MM.1S (cell line): ENCODE results near the gene SPIRE2.

Source experiments
- DNase-seq: peaks from one replicate; pipeline ENCODE4 v3.0.0-alpha.2; 2015
- H2AFZ ChIP-seq: fragments of 300-600 bp; sonication (generic); 2 replicates; pipeline ENCODE4 v1.6.0; 2016; ENCODE audit warnings: antibody characterized with exemption, low read length
- H3F3A ChIP-seq: fragments of 300-600 bp; sonication (generic); 2 replicates; pipeline ENCODE4 v1.6.1; 2016; ENCODE audit warnings: mild to moderate bottlenecking, antibody characterized with exemption, low read length, moderate library complexity, mixed read lengths; ENCODE audit not compliant: insufficient read depth
- H3K27ac ChIP-seq: fragments of 300-600 bp; sonication (generic); 2 replicates; pipeline ENCODE4 v1.5.1; 2016; ENCODE audit warnings: mild to moderate bottlenecking, low read length
- H3K27me3 ChIP-seq: fragments of 300-600 bp; sonication (generic); replicated peaks from 2 replicates; pipeline ENCODE4 v1.6.0; 2016; ENCODE audit warnings: low read length; ENCODE audit not compliant: insufficient read depth
- H3K36me3 ChIP-seq: fragments of 300-600 bp; sonication (generic); replicated peaks from 2 replicates; pipeline ENCODE4 v1.6.1; 2016; ENCODE audit warnings: mild to moderate bottlenecking, low read length, mixed read lengths; ENCODE audit not compliant: insufficient read depth
- H3K4me1 ChIP-seq: fragments of 300-600 bp; sonication (generic); 2 replicates; pipeline ENCODE4 v1.6.1; 2016; ENCODE audit warnings: low read length, mixed read lengths
- H3K4me2 ChIP-seq: fragments of 300-600 bp; sonication (generic); 2 replicates; pipeline ENCODE4 v1.6.0; 2016; ENCODE audit warnings: low read depth, low read length
- H3K4me3 ChIP-seq: fragments of 300-600 bp; sonication (generic); 2 replicates; pipeline ENCODE4 v1.5.1; 2016; ENCODE audit warnings: low read length, mixed read lengths
- H3K79me2 ChIP-seq: fragments of 300-600 bp; sonication (generic); 2 replicates; pipeline ENCODE4 v1.6.1; 2016; ENCODE audit warnings: mixed run types, low read length, mixed read lengths
- H3K9ac ChIP-seq: fragments of 300-600 bp; sonication (generic); 2 replicates; pipeline ENCODE4 v1.6.1; 2016; ENCODE audit warnings: low read length, mixed read lengths
- H3K9me2 ChIP-seq: fragments of 300-600 bp; sonication (generic); replicated peaks from 2 replicates; pipeline ENCODE4 v1.6.1; 2016; ENCODE audit warnings: mild to moderate bottlenecking, low read length, mixed read lengths; ENCODE audit not compliant: insufficient read depth
- H3K9me3 ChIP-seq: fragments of 300-600 bp; sonication (generic); replicated peaks from 2 replicates; pipeline ENCODE4 v1.6.1; 2016; ENCODE audit warnings: mild to moderate bottlenecking, low read length, mixed read lengths; ENCODE audit not compliant: insufficient read depth
- H4K20me1 ChIP-seq: fragments of 300-600 bp; sonication (generic); 2 replicates; pipeline ENCODE4 v1.6.1; 2016; ENCODE audit warnings: mild to moderate bottlenecking, low read length, moderate library complexity, mixed read lengths; ENCODE audit not compliant: insufficient read depth
- CTCF ChIP-seq: fragments of 300-600 bp; sonication (generic); IDR thresholded peaks from 2 replicates; pipeline ENCODE4 v1.5.1; 2016; ENCODE audit warnings: antibody characterized with exemption, low read length, mixed read lengths
- EZH2 ChIP-seq: fragments of 300-600 bp; sonication (generic); optimal IDR thresholded peaks from 2 replicates; pipeline ENCODE3; 2017; ENCODE audit warnings: low read depth, mild to moderate bottlenecking, antibody characterized with exemption, low read length, mixed read lengths
- EZH2phosphoT487 ChIP-seq: fragments of 300-600 bp; sonication (generic); IDR thresholded peaks from 2 replicates; pipeline ENCODE4 v1.6.1; 2018; ENCODE audit warnings: antibody characterized with exemption, low read length

Gene SPIRE2

DNA sequence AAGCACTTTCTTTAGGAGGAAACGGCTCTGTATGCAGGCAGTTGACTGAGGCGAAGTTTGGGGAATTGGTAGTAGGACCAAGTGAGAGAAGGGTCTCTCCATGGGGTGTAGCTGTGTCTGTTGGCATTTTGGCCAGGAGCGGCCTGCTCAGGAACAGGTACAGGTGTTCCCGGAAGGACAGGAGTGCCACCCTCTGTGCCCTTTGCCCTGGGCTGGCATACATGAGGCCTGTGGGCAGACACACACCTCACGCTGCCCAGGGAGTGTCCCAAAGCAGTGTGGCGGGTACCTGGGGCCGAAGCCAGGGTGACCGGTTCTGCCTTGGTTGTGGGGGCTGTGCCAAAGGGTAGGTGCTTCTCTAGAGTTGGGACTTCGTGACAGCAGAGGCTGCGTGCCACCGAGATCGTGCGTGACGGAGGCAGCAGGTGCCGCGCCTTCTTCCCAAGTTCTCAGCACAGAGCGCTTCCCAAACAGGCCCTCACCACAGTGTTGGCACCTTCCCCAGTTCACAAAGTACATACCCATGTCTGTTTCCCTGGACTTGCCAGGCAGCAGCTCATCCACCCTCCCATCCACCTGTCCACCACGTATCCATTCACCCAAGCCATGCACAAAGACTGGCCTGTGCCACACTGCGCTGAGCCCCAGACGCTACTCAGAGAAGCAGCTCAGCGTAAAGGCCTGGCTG is 25.2 kb downstream of the SPIRE2 start:
- Histone ChIP-seq H3K27me3 (no peaks in the 10 kb centered on the region), H4K20me1 (no peaks in the 10 kb centered on the region), H3K4me3 (no peak overlapping the region), H3K9me2 (no peaks in the 10 kb centered on the region), H3K4me2 (no peak overlapping the region), H3K9me3 (no peaks in the 10 kb centered on the region), H3F3A (no peaks in the 10 kb centered on the region), H3K9ac (no peak overlapping the region), H3K36me3 (no peaks in the 10 kb centered on the region), H2AFZ (no peak overlapping the region), H3K79me2 (no peaks in the 10 kb centered on the region), H3K27ac (no peak overlapping the region), H3K4me1 (no peaks in the 10 kb centered on the region)
- TF ChIP-seq EZH2phosphoT487 (no peak), CTCF (no peak), EZH2 (no peak)
- DNase-seq: no peak

- Histone ChIP-seq H3K9ac (no peak overlapping the region), H3K4me2 (no peak overlapping the region), H3F3A (no peaks in the 10 kb centered on the region), H2AFZ (no peak overlapping the region), H3K4me1 (no peaks in the 10 kb centered on the region), H3K79me2 (no peaks in the 10 kb centered on the region), H3K4me3 (no peak overlapping the region), H4K20me1 (no peaks in the 10 kb centered on the region), H3K36me3 (no peaks in the 10 kb centered on the region), H3K9me3 (no peaks in the 10 kb centered on the region), H3K9me2 (no peaks in the 10 kb centered on the region), H3K27me3 (no peaks in the 10 kb centered on the region), H3K27ac (no peak overlapping the region)
- no peak for TF ChIP-seq CTCF
- TF ChIP-seq EZH2phosphoT487: no peak
- no peak for TF ChIP-seq EZH2
- no peak for DNase-seq
Measured at GRCh38 chr16:89855301-89855945, 27.1 kb downstream of the SPIRE2 start.

DNA sequence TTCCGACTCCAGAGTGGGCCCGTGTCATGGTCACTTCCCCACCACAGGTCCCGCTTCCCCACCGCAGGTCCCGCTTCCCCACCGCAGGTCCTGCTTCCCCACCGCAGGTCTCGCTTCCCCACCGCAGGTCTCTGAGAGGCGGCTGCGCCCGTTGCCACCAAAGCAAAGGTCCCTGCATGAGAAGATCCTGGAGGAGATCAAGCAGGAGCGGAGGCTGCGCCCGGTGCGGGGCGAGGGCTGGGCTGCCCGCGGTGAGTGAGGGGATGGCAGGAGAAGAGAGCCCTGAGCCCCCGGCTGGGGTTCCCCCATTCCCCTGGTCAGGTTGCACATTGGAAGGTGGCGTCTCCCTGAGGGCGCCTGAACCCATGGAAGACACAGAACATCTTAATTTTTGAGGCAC is 27.7 kb downstream of the SPIRE2 start:
- Histone ChIP-seq H4K20me1 (no peaks in the 10 kb centered on the region), H3K4me2 (no peak overlapping the region), H3K9me2 (no peaks in the 10 kb centered on the region), H3K27me3 (no peaks in the 10 kb centered on the region), H3K36me3 (no peaks in the 10 kb centered on the region), H3K79me2 (no peaks in the 10 kb centered on the region), H3K4me1 (no peaks in the 10 kb centered on the region), H3K4me3 (no peak overlapping the region), H3K9ac (no peak overlapping the region), H3F3A (no peaks in the 10 kb centered on the region), H3K9me3 (no peaks in the 10 kb centered on the region), H2AFZ (no peak overlapping the region), H3K27ac (no peak overlapping the region)
- TF ChIP-seq EZH2 (no peak), CTCF (no peak), EZH2phosphoT487 (no peak)
- no peak for DNase-seq
